ENCODE data around the gene ZGRF1. TPM values are rescaled to one million over a fixed set of nuclear protein-coding genes. Genes with fewer than 3 reads are reported as not detected.

ZGRF1 gene
- polyA plus RNA-seq, 1 donor from 2014 or later, result 18.0 TPM

GRCh38 chr4:112647785-112648184 is 11.1 kb upstream of the ZGRF1 start:
- Histone ChIP-seq H3K4me3 (ENCODE audit: low read length) (no peak overlapping the region), H3F3A (ENCODE audit: insufficient read depth, low read length, poor library complexity, severe bottlenecking) (no peaks in the 10 kb centered on the region), H3K4me2 (ENCODE audit: low read length) (no peak overlapping the region), H3K9me2 (ENCODE audit: insufficient read depth, low read length) (no peaks in the 10 kb centered on the region), H3K79me2 (replicated peaks; ENCODE audit: insufficient read depth, low read length) (no peaks in the 10 kb centered on the region), H3K9me3 (ENCODE audit: low read length) (no peaks in the 10 kb centered on the region), H3K36me3 (ENCODE audit: insufficient read depth, low read length) (no peaks in the 10 kb centered on the region), H3K9ac (ENCODE audit: low read length) (no peak overlapping the region), H4K20me1 (ENCODE audit: insufficient read depth) (no peaks in the 10 kb centered on the region), H2AFZ (ENCODE audit: low read depth, low read length) (no peak overlapping the region), H3K27ac (ENCODE audit: low read length) (no peak overlapping the region), H3K27me3 (ENCODE audit: insufficient read depth, low read depth, low read length) (no peaks in the 10 kb centered on the region)
- TF ChIP-seq SMC3 (conservative IDR thresholded peaks at IDR 0.05; ENCODE audit: poor library complexity) (no peak), RAD21 (conservative IDR thresholded peaks at IDR 0.05) (no peak), REST (IDR thresholded peaks at IDR 0.05; ENCODE audit: borderline replicate concordance) (no peak), EP300 (conservative IDR thresholded peaks at IDR 0.05; ENCODE audit: poor library complexity, severe bottlenecking) (no peak), EZH2 (IDR thresholded peaks at IDR 0.05; ENCODE audit: borderline replicate concordance, insufficient read depth, low read length, poor library complexity, severe bottlenecking) (no peak), POLR2AphosphoS5 (IDR thresholded peaks at IDR 0.05) (no peak), TAF1 (IDR thresholded peaks at IDR 0.05; ENCODE audit: low read depth) (no peak), MXI1 (conservative IDR thresholded peaks at IDR 0.05; ENCODE audit: poor library complexity, severe bottlenecking) (no peak)
- TF ChIP-seq, protein P1, sequence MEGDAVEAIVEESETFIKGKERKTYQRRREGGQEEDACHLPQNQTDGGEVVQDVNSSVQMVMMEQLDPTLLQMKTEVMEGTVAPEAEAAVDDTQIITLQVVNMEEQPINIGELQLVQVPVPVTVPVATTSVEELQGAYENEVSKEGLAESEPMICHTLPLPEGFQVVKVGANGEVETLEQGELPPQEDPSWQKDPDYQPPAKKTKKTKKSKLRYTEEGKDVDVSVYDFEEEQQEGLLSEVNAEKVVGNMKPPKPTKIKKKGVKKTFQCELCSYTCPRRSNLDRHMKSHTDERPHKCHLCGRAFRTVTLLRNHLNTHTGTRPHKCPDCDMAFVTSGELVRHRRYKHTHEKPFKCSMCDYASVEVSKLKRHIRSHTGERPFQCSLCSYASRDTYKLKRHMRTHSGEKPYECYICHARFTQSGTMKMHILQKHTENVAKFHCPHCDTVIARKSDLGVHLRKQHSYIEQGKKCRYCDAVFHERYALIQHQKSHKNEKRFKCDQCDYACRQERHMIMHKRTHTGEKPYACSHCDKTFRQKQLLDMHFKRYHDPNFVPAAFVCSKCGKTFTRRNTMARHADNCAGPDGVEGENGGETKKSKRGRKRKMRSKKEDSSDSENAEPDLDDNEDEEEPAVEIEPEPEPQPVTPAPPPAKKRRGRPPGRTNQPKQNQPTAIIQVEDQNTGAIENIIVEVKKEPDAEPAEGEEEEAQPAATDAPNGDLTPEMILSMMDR (IDR thresholded peaks at IDR 0.05; ENCODE audit: poor library complexity, severe bottlenecking), result no peak

GRCh38 chr4:112646632-112647537 is 10.2 kb upstream of the ZGRF1 start:
- H3K36me3 ChIP-seq (ENCODE audit: insufficient read depth, low read length), result no peaks in the 10 kb centered on the region
- no peak overlapping the region for H2AFZ ChIP-seq (ENCODE audit: low read depth, low read length)
- no peak overlapping the region for H3K27ac ChIP-seq (ENCODE audit: low read length)
- H4K20me1 ChIP-seq (ENCODE audit: insufficient read depth), result no peaks in the 10 kb centered on the region
- H3K79me2 ChIP-seq (replicated peaks; ENCODE audit: insufficient read depth, low read length), result no peaks in the 10 kb centered on the region
- no peak overlapping the region for H3K4me2 ChIP-seq (ENCODE audit: low read length)
- H3K27me3 ChIP-seq (ENCODE audit: insufficient read depth, low read depth, low read length), result no peaks in the 10 kb centered on the region
- H3K9me3 ChIP-seq (ENCODE audit: low read length), result no peaks in the 10 kb centered on the region
- no peak overlapping the region for H3K9ac ChIP-seq (ENCODE audit: low read length)
- no peaks in the 10 kb centered on the region for H3K9me2 ChIP-seq (ENCODE audit: insufficient read depth, low read length)
- no peak overlapping the region for H3K4me3 ChIP-seq (ENCODE audit: low read length)
- no peaks in the 10 kb centered on the region for H3F3A ChIP-seq (ENCODE audit: insufficient read depth, low read length, poor library complexity, severe bottlenecking)
- TF ChIP-seq RAD21 (conservative IDR thresholded peaks at IDR 0.05) (no peak), POLR2AphosphoS5 (IDR thresholded peaks at IDR 0.05) (no peak), MXI1 (conservative IDR thresholded peaks at IDR 0.05; ENCODE audit: poor library complexity, severe bottlenecking) (no peak), SMC3 (conservative IDR thresholded peaks at IDR 0.05; ENCODE audit: poor library complexity) (no peak), EZH2 (IDR thresholded peaks at IDR 0.05; ENCODE audit: borderline replicate concordance, insufficient read depth, low read length, poor library complexity, severe bottlenecking) (no peak), TAF1 (IDR thresholded peaks at IDR 0.05; ENCODE audit: low read depth) (no peak), REST (IDR thresholded peaks at IDR 0.05; ENCODE audit: borderline replicate concordance) (no peak), EP300 (conservative IDR thresholded peaks at IDR 0.05; ENCODE audit: poor library complexity, severe bottlenecking) (no peak)
- TF ChIP-seq, protein P1 (IDR thresholded peaks at IDR 0.05; ENCODE audit: poor library complexity, severe bottlenecking), result no peak
